Measurements from ENCODE around the gene MNS1. TPM values are rescaled to one million over a fixed set of nuclear protein-coding genes. Genes with fewer than 3 reads are reported as not detected.
A peak's percentile ranks its signal among the peaks of the same experiment; 100 is the strongest.

Gene MNS1
- total RNA-seq, 1 experiment from 2014 or later = 1.9 TPM

DNA sequence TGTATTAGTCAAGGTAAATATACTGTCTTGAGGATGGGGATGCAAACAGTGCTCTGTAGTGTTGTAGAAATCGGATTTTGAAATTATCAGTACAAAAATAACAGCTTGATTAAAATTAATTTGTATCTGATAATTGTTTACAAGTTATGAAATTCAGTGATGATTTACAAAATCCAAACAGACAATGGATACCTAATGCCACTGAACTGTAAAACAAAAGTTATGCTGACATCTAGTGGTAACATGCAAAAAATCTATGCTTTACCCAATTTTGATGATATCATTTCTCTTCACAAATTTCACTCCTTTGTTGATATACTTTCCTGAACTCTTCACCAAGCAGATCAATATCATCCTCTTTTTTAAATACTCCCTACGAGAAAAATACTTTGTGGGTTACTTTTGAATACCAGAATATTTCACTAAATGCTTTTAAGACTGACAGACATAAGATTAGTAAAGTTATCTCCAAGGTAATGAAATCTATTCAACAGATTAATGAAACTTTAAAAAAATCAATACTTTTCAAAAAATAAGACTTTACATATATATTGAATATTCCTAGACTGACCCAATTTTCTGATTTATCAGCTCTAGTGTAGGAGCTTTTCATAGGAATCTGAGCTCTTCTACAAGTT is 36.0 kb downstream of the MNS1 start (continued):
- TF ChIP-seq, protein P1, sequence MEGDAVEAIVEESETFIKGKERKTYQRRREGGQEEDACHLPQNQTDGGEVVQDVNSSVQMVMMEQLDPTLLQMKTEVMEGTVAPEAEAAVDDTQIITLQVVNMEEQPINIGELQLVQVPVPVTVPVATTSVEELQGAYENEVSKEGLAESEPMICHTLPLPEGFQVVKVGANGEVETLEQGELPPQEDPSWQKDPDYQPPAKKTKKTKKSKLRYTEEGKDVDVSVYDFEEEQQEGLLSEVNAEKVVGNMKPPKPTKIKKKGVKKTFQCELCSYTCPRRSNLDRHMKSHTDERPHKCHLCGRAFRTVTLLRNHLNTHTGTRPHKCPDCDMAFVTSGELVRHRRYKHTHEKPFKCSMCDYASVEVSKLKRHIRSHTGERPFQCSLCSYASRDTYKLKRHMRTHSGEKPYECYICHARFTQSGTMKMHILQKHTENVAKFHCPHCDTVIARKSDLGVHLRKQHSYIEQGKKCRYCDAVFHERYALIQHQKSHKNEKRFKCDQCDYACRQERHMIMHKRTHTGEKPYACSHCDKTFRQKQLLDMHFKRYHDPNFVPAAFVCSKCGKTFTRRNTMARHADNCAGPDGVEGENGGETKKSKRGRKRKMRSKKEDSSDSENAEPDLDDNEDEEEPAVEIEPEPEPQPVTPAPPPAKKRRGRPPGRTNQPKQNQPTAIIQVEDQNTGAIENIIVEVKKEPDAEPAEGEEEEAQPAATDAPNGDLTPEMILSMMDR (IDR thresholded peaks at IDR 0.05 in 2 of 3, conservative IDR thresholded peaks at IDR 0.05 in 1 of 3; ENCODE audit: borderline replicate concordance in 1 of 3, insufficient read depth in 1 of 3, low read depth in 2 of 3, low read length in 2 of 3) = peak; percentile 33 to 72 (median 66); a peak in 5 of 6 replicates
- TF ChIP-seq FOSL1 (IDR thresholded peaks at IDR 0.05; ENCODE audit: low read depth) = no peak

DNA sequence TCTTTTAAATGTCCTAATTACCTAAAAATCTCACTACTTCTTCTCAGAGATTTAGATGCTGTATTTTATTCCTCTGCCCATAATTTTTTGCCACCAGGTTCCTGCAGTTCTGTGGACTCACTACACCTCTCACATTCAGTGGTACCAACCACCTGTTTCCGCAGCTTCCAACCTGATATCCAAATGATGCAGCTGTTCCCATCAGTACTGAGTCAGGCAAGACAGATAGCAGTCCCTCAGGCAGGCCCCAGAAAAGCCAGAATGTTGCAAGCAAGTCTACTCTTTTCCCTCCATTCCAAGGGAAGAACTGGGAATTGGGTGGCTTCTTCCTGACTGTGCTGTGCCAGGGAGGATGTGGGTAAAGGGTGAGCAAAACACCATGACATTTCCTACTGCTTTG is 39.0 kb downstream of the MNS1 start:
- ATAC-seq = no peak
- H3K4me1 ChIP-seq (ENCODE audit: control insufficient read depth in 1 of 2, insufficient read depth in 2 of 2, low read length in 2 of 2) = no peaks in the 10 kb centered on the region
- ChIA-PET CTCF (interaction anchor here (1.2 to 4.2 kb wide), 2 partner anchors 176 to 180 kb away, joined by 3 to 54 read pairs; no protein-coding TSS in a partner anchor), RAD21 (ENCODE audit: low non-redundant PET in 1 of 2, low total read pairs in 2 of 2, uncharacterized antibody in 2 of 2, unreplicated experiment in 2 of 2) (no interaction called here), POLR2A (no interaction called here)
- DNase-seq (ENCODE audit: low read depth, low spot score) = no peak
- TF ChIP-seq YY1 (IDR thresholded peaks at IDR 0.05; ENCODE audit: extremely low read depth, insufficient replicate concordance, low read depth, low read length) = no peak
- no peak for TF ChIP-seq EGR1 (IDR thresholded peaks at IDR 0.05; ENCODE audit: low read depth)
- no peak for TF ChIP-seq POLR2AphosphoS5 (IDR thresholded peaks at IDR 0.05; ENCODE audit: low read depth, low read length)
- no peak for TF ChIP-seq SP1 (IDR thresholded peaks at IDR 0.05; ENCODE audit: low read depth)
- TF ChIP-seq EZH2 (IDR thresholded peaks at IDR 0.05) = no peak
- no peak for TF ChIP-seq SIN3A (IDR thresholded peaks at IDR 0.05; ENCODE audit: low read depth)
- TF ChIP-seq, protein P1 (IDR thresholded peaks at IDR 0.05 in 2 of 3, conservative IDR thresholded peaks at IDR 0.05 in 1 of 3; ENCODE audit: borderline replicate concordance in 1 of 3, insufficient read depth in 1 of 3, low read depth in 2 of 3, low read length in 2 of 3) = no peak
- no peak for TF ChIP-seq TCF7L2 (IDR thresholded peaks at IDR 0.05; ENCODE audit: borderline replicate concordance, extremely low read depth, insufficient read depth, insufficient read length)
- no peaks in the 10 kb centered on the region for H3K79me2 ChIP-seq (ENCODE audit: insufficient read depth, low read length)
- no peaks in the 10 kb centered on the region for H3K27me3 ChIP-seq (ENCODE audit: insufficient read depth, low read length)
- no peak overlapping the region for H2AFZ ChIP-seq (ENCODE audit: low read depth, low read length, poor library complexity, severe bottlenecking)
- no peak overlapping the region for H3K9ac ChIP-seq (ENCODE audit: low read length)
- no peaks in the 10 kb centered on the region for H3K9me3 ChIP-seq (ENCODE audit: control insufficient read depth in 1 of 2, insufficient read depth in 1 of 2, low read depth in 1 of 2, low read length in 2 of 2)
- H3K36me3 ChIP-seq (ENCODE audit: control insufficient read depth in 1 of 2, insufficient read depth in 2 of 2, low read length in 2 of 2) = no peaks in the 10 kb centered on the region
- intact Hi-C loops (cut with micrococcal nuclease) = loop anchor here (5.0 kb wide), 1 partner anchor 779 kb away; no protein-coding TSS in a partner anchor
- no peak overlapping the region for H3K4me2 ChIP-seq (ENCODE audit: low read length)
- no peak overlapping the region for H3K4me3 ChIP-seq (replicated peaks in 1 of 2; ENCODE audit: low read depth in 1 of 2, low read length in 2 of 2)
- no peaks in the 10 kb centered on the region for H4K20me1 ChIP-seq (ENCODE audit: insufficient read depth)
- no peaks in the 10 kb centered on the region for H3K9me2 ChIP-seq (ENCODE audit: insufficient read depth)
- no peak overlapping the region for H3K27ac ChIP-seq (ENCODE audit: low read depth, low read length)
- BruUV-seq (replicated peaks) = no TSS peak

Measured in HCT116 (cell line).